Adipocyte (in vitro differentiated cells): ENCODE measurements around the gene SGIP1.

ENCODE experiments used
- DNase-seq: peaks from one replicate; pipeline ENCODE4 v3.0.0-alpha.2; 2015; ENCODE audit warnings: low read depth
- H3K27me3 ChIP-seq: replicated peaks from 2 replicates; pipeline ENCODE4 v1.7.0; 2013; ENCODE audit warnings: mild to moderate bottlenecking, low read length, moderate library complexity; ENCODE audit not compliant: control insufficient read depth, insufficient read depth
- H3K36me3 ChIP-seq: 2 replicates; pipeline ENCODE4 v1.7.0; 2013; ENCODE audit warnings: low read length, mild to moderate bottlenecking, moderate library complexity; ENCODE audit not compliant: control insufficient read depth, insufficient read depth, severe bottlenecking
- H3K4me1 ChIP-seq: 2 replicates; pipeline ENCODE4 v1.7.0; 2013; ENCODE audit warnings: mild to moderate bottlenecking, low read length, moderate library complexity; ENCODE audit not compliant: control insufficient read depth, insufficient read depth
- H3K4me3 ChIP-seq: 2 replicates; pipeline ENCODE4 v1.7.0; 2013; ENCODE audit warnings: mild to moderate bottlenecking, low read length, moderate library complexity
- H3K9ac ChIP-seq: 2 replicates; pipeline ENCODE4 v1.7.0; 2013; ENCODE audit warnings: mild to moderate bottlenecking, low read length, moderate library complexity
- H3K9me3 ChIP-seq: 2 replicates; pipeline ENCODE4 v1.7.0; 2013; ENCODE audit warnings: mild to moderate bottlenecking, low read length, moderate library complexity; ENCODE audit not compliant: control insufficient read depth

The SGIP1 gene

GRCh38 chr1:66503841-66504470 lies 30.0 kb upstream of the SGIP1 start:
- Histone ChIP-seq H3K9me3 (no peaks in the 10 kb centered on the region), H3K27me3 (no peaks in the 10 kb centered on the region), H3K4me1 (peaks cover 23% of the 10 kb centered on the region), H3K4me3 (no peak overlapping the region), H3K9ac (no peak overlapping the region), H3K36me3 (no peaks in the 10 kb centered on the region)
- DNase-seq, result peak; percentile 84

DNA sequence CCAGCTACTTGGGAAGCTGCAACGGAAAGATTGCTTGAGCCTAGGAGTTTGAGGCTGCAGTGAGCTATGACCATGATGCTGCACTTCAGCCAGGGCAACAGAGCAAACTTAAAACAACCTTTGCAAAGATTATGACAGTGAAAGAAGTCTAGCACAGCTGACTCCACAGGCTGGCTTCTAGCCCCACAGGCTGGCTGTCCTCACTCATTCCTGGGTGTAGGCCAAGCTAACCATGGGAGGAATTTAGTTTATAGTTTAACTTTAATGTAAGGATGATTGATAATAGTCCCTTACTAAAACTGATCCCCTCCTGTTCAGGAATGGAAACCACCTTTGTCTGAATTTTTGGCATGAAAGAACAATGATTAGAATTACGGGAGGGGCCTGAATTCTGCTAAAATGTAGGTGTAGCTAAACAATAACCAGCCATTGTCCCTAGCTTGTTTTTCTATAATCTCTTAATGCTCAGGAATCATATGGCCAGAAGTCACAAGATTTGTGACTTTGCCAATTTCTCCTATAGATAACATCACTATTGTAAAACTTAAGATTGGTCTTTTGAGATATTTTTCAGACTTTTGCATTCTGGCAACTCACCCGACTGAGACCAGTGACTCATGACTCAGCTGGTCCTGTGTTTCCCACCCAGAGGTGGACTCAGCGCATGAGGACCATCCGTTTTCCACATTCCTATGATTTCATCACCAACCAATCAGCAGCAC lies 28.1 kb upstream of the SGIP1 start:
- no peak overlapping the region for H3K4me3 ChIP-seq
- peaks cover 23% of the 10 kb centered on the region for H3K4me1 ChIP-seq
- DNase-seq, result peak; percentile 56
- H3K9ac ChIP-seq, result no peak overlapping the region
- no peaks in the 10 kb centered on the region for H3K36me3 ChIP-seq
- no peaks in the 10 kb centered on the region for H3K27me3 ChIP-seq
- H3K9me3 ChIP-seq, result no peaks in the 10 kb centered on the region

DNA sequence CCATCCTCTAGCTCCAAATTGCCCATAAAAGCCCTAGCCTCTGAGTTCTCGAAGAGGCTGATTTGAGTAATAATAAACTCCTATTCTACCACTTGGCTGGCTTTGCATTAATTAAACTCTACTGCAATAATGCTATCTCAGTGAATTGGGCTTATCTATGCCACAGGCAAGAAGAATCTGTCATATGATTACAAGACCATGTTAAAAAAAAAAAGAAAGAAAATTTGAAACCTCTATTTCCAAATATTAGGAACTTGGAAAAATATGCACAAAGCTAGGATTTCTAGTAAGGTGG lies 27.6 kb upstream of the SGIP1 start:
- Histone ChIP-seq H3K36me3 (no peaks in the 10 kb centered on the region), H3K9me3 (no peaks in the 10 kb centered on the region), H3K4me1 (peaks cover 23% of the 10 kb centered on the region), H3K27me3 (no peaks in the 10 kb centered on the region), H3K4me3 (no peak overlapping the region), H3K9ac (no peak overlapping the region)
- no peak for DNase-seq

DNA sequence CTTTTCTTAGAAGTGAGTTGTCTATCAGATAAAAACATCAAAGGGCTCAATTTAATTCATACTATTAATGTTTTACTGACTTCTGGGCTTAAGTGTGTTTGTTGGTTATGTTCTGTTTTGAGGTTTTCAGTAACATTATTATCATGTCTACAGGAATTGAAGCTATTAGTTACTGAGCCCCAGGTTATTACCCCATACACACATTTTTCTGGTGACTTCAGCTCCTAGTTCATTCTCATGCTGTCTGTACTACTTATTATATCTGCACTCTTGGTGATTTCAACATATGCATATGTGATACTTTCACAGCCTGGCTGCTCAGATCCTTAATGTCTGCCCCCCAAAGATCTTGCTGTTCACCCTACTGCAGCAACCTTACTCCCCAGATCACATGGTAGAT lies 27.0 kb upstream of the SGIP1 start:
- Histone ChIP-seq H3K4me3 (no peak overlapping the region), H3K9ac (no peak overlapping the region), H3K4me1 (peaks cover 18% of the 10 kb centered on the region)

GRCh38 chr1:66510407-66510806 lies 23.5 kb upstream of the SGIP1 start:
- no peak overlapping the region for H3K9ac ChIP-seq
- H3K36me3 ChIP-seq, result no peaks in the 10 kb centered on the region

More for the DNA sequence above, 27.0 kb upstream of the SGIP1 start:
- no peaks in the 10 kb centered on the region for H3K36me3 ChIP-seq
- no peaks in the 10 kb centered on the region for H3K27me3 ChIP-seq
- no peaks in the 10 kb centered on the region for H3K9me3 ChIP-seq
- no peak for DNase-seq

GRCh38 chr1:66511118-66511517 lies 22.8 kb upstream of the SGIP1 start:
- H3K9me3 ChIP-seq, result no peaks in the 10 kb centered on the region
- no peak for DNase-seq
- H3K4me1 ChIP-seq, result peaks cover 11% of the 10 kb centered on the region
- H3K4me3 ChIP-seq, result no peak overlapping the region
- no peaks in the 10 kb centered on the region for H3K36me3 ChIP-seq
- no peaks in the 10 kb centered on the region for H3K27me3 ChIP-seq
- H3K9ac ChIP-seq, result no peak overlapping the region

More at GRCh38 chr1:66510407-66510806, 23.5 kb upstream of the SGIP1 start:
- DNase-seq, result no peak
- Histone ChIP-seq H3K4me3 (no peak overlapping the region), H3K4me1 (peaks cover 18% of the 10 kb centered on the region), H3K9me3 (no peaks in the 10 kb centered on the region), H3K27me3 (no peaks in the 10 kb centered on the region)

DNA sequence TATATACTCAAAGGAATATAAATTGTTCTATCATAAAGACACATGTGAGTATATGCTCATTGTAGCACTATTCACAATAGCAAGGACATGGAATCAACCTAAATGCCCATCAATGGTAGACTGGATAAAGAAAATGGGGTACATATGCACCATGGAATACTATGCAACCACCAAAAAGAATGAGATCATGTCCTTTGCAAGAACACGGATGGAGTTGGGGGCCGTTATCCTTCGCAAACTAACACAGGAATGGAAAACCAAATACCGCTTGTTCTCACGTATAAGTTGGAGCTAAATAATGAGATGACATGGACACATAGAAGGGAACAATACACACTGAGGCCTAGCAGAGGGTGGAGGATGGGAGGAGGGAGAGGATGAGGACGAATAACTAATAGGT lies 16.0 kb upstream of the SGIP1 start:
- no peak for DNase-seq

GRCh38 chr1:66518654-66519053 lies 15.3 kb upstream of the SGIP1 start:
- no peaks in the 10 kb centered on the region for H3K27me3 ChIP-seq
- no peaks in the 10 kb centered on the region for H3K36me3 ChIP-seq
- H3K9ac ChIP-seq, result no peak overlapping the region
- H3K9me3 ChIP-seq, result no peaks in the 10 kb centered on the region
- H3K4me3 ChIP-seq, result no peak overlapping the region
- peaks cover 19% of the 10 kb centered on the region for H3K4me1 ChIP-seq
- DNase-seq, result no peak

More for the DNA sequence above, 16.0 kb upstream of the SGIP1 start:
- Histone ChIP-seq H3K27me3 (no peaks in the 10 kb centered on the region), H3K9me3 (no peaks in the 10 kb centered on the region), H3K9ac (no peak overlapping the region), H3K4me3 (no peak overlapping the region), H3K4me1 (peaks cover 19% of the 10 kb centered on the region), H3K36me3 (no peaks in the 10 kb centered on the region)

DNA sequence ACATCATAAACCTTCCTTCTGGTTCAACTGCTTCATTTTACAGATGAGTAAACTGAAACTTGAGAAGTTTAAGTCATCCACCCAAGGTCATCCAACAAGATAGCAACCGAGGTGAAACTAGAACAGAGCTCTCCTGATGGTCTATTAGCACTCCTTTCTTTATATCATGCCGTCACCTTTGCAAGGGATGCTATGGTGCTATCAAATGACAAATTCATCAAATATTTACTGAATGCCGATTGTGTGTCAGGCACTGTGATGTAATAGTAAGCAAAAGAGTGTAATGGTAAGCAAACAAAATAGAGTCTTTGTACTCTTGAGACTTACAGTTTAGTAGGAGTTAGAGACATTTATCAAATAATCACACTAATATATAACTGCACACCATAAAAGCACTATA lies 14.0 kb upstream of the SGIP1 start:
- Histone ChIP-seq H3K4me1 (peaks cover 19% of the 10 kb centered on the region), H3K4me3 (no peak overlapping the region), H3K9me3 (no peaks in the 10 kb centered on the region), H3K36me3 (no peaks in the 10 kb centered on the region), H3K9ac (no peak overlapping the region), H3K27me3 (no peaks in the 10 kb centered on the region)
- DNase-seq, result no peak

DNA sequence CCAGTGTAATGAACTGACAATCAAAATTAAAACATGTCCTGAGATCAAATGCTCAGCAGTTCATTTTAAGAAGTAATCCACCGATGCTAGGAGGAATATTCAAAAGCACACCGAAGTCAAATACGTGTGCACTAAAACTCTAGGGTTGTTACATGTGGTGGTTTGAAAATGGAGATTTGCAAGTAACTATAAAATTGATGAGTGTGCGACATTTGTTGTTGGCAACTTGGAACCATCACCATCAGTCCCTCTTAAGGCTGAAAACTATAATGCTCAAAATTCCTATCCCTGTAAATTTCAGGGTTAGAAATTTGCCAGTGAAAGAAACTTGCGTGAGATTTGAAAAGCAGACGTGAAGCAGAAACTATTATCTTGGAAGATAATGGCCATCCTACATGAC lies 13.3 kb upstream of the SGIP1 start:
- Histone ChIP-seq H3K4me1 (peaks cover 19% of the 10 kb centered on the region), H3K36me3 (no peaks in the 10 kb centered on the region), H3K9ac (no peak overlapping the region), H3K9me3 (no peaks in the 10 kb centered on the region), H3K27me3 (no peaks in the 10 kb centered on the region), H3K4me3 (no peak overlapping the region)
- no peak for DNase-seq

- H3K9ac ChIP-seq, result peak overlapping the region; percentile 28
- H3K4me1 ChIP-seq, result peaks cover 19% of the 10 kb centered on the region
- peak overlapping the region; percentile 71 for H3K4me3 ChIP-seq
- no peaks in the 10 kb centered on the region for H3K36me3 ChIP-seq
- no peaks in the 10 kb centered on the region for H3K9me3 ChIP-seq
- peak; percentile 85 for DNase-seq
- no peaks in the 10 kb centered on the region for H3K27me3 ChIP-seq
These were observed 12.1 kb upstream of the SGIP1 start for GRCh38 chr1:66521721-66522365.
